A549 (cell line): Measurements from ENCODE around the gene CHCHD6.

ENCODE experiments used
- CTCF ChIP-seq: fragments of >200 bp; sonication (Bioruptor Twin); formaldehyde crosslinking; IDR thresholded peaks from 3 replicates; pipeline ENCODE4 v1.5.1; 2016
- HMGXB4 ChIP-seq: fragments of 250-450 bp; sonication (Bioruptor Pico); IDR thresholded peaks from 2 replicates; pipeline ENCODE4 v1.5.0; 2021; ENCODE audit warnings: mild to moderate bottlenecking, moderate library complexity, borderline replicate concordance
- JUN ChIP-seq, 2 experiments: fragments of >200 bp; sonication (Bioruptor Twin); formaldehyde crosslinking; IDR thresholded peaks; 2 replicates in 1 of 2; 3 replicates in 1 of 2; pipeline ENCODE4 v1.6.1; 2016 to 2017
- MAZ ChIP-seq: fragments of 150-350 bp; IDR thresholded peaks from 2 replicates; pipeline ENCODE4 v1.6.1; 2014; ENCODE audit warnings: antibody characterized with exemption, low read depth, low read length, borderline replicate concordance
- NR3C1 ChIP-seq: fragments of >200 bp; sonication (Bioruptor Twin); formaldehyde crosslinking; IDR thresholded peaks from 3 replicates; pipeline ENCODE4 v1.6.1; 2017
- POLR2A ChIP-seq: IDR thresholded peaks from 2 replicates; pipeline ENCODE4 v1.6.1; 2012; ENCODE audit warnings: mild to moderate bottlenecking, low read length

GRCh38 chr3:127004641-127005397 lies 300.8 kb downstream of the CHCHD6 start:
- TF ChIP-seq CTCF (no peak), JUN (IDR thresholded peaks at IDR 0.05) (no peak), MAZ (no peak), POLR2A (no peak), HMGXB4 (CRISPR knock-in tag) (no peak), NR3C1 (no peak)
